Stomach (tissue), 9 donors: Measurements from ENCODE around the gene MED12L. TPM values are rescaled to one million over a fixed set of nuclear protein-coding genes. Genes with fewer than 3 reads are reported as not detected.

Source experiments
- DNase-seq, 2 donors: peaks; one replicate each; pipeline versions ENCODE4 v3.0.0 to v3.0.0-alpha.2; 2013 to 2019
- H3K27ac ChIP-seq, 5 donors: fragments of 200-600 bp in 4 of 5; sonication (generic) in 4 of 5; one replicate each; pipeline ENCODE4 v1.5.1; 2013 to 2019; ENCODE audit warnings: mild to moderate bottlenecking in 1 of 5, moderate library complexity in 1 of 5
- H3K27me3 ChIP-seq, 3 donors: fragments of 200-600 bp; sonication (generic); one replicate each; pipeline ENCODE4 v1.5.1; 2017 to 2019; ENCODE audit warnings: mixed run types in 1 of 3
- H3K36me3 ChIP-seq, 4 donors: fragments of 200-600 bp; sonication (generic); 1 replicate in 3 of 4; 2 replicates in 1 of 4; pipeline ENCODE4 v1.5.1; 2016 to 2019
- H3K4me1 ChIP-seq, 4 donors: fragments of 200-600 bp; sonication (generic); one replicate each; pipeline ENCODE4 v1.5.1; 2016 to 2019
- H3K4me3 ChIP-seq, 4 donors: fragments of 200-600 bp; sonication (generic) in 3 of 4; one replicate each; pipeline ENCODE4 v1.5.1; 2016 to 2019; ENCODE audit warnings: mild to moderate bottlenecking in 1 of 4
- H3K9me3 ChIP-seq, 4 donors: fragments of 200-600 bp; sonication (generic); one replicate each; pipeline ENCODE4 v1.5.1; 2016 to 2019
- EP300 ChIP-seq: sonication (generic); formaldehyde crosslinking; IDR thresholded peaks from one replicate; pipeline ENCODE4 v1.6.1; 2017; ENCODE audit warnings: antibody characterized with exemption
- POLR2A ChIP-seq, 4 donors: fragments of 450-650 bp; IDR thresholded peaks; one replicate each; pipeline ENCODE4 v1.6.1; 2016; ENCODE audit warnings: antibody characterized with exemption in 4 of 4, control low read depth in 2 of 4, mild to moderate bottlenecking in 1 of 4, moderate library complexity in 1 of 4
- POLR2AphosphoS5 ChIP-seq, 3 donors: sonication (generic); formaldehyde crosslinking; IDR thresholded peaks; one replicate each; pipeline ENCODE4 v1.6.1; 2016; ENCODE audit warnings: antibody characterized with exemption in 3 of 3
- WGBS, 5 donors: extraction: QIAGEN DNeasy Blood & Tissue Kit in 3 of 5; methylation state at CpG; one replicate each; pipeline versions ENCODE4 v1.1.5 to v1.1.7; 2013 to 2018; 5-methylcytosine and 5-hydroxymethylcytosine counted together
- intact Hi-C: fragments of 100-400 bp; cut with DNase I; formaldehyde crosslinking; loops from one replicate; pipeline ENCODE4 v1.15.1; 2023; ENCODE audit warnings: low total_unique reads
- polyA plus RNA-seq, 3 donors: library from polyadenylated mRNA; stranded (reverse); fragments of 200-250 nt; gene quantifications; one replicate each; pipeline ENCODE4 v1.2.3, GENCODE V29; 2013
- total RNA-seq, 5 donors: library from RNA; depleted of rRNA; stranded (reverse); fragments of >200 nt; gene quantifications; one replicate each; pipeline versions ENCODE4 v1.1.0 to v1.2.3, GENCODE V29; 2014 to 2016
- TF ChIP-seq, protein P1 (sequence below), 7 experiments: fragments of 450-650 bp in 4 of 7; fragments of 200-600 bp in 3 of 7; sonication (generic) in 3 of 7; IDR thresholded peaks; one replicate each; pipeline ENCODE4 v1.5.1; 2016 to 2019; ENCODE audit warnings: antibody characterized with exemption in 7 of 7, control low read depth in 2 of 7, mild to moderate bottlenecking in 1 of 7
- donor health status: healthy with polysubstance abuse.
- donor health status: Bipolar disorder and iron deficiency.
- donor health status: healthy.

The MED12L gene
- total and polyA plus RNA-seq, 8 donors: 0.06 to 2.9 (median 0.36) TPM; not detected in 2

DNA sequence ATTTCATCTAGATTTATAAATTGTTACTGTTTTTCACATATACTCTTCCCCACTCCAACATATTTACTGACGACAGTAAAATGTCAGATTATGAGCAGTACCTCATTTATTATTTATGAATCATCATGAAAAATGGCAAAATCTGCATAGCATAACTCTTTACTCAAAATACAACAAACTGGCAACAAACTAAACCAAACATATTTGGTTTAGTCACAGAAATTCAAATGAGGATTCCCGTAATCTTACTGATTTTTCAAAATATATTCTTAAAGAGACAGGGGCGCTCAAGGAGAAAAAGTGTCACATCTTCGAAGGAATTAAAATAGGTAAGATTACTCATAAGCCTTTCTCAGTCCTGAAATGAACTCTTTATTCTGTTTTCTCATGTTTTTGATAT is 234.2 kb downstream of the MED12L start:
- no peaks in the 10 kb centered on the region for H3K4me1 ChIP-seq
- no peaks in the 10 kb centered on the region for H3K27me3 ChIP-seq
- WGBS, 5 donors: 81 to 92% (median 88%) methylated on average over 4 of the region's 4 CpGs
- no peak overlapping the region for H3K27ac ChIP-seq
- H3K4me3 ChIP-seq: no peak overlapping the region
- DNase-seq: no peak
- intact Hi-C loops: no loop called here
- TF ChIP-seq, protein P1, sequence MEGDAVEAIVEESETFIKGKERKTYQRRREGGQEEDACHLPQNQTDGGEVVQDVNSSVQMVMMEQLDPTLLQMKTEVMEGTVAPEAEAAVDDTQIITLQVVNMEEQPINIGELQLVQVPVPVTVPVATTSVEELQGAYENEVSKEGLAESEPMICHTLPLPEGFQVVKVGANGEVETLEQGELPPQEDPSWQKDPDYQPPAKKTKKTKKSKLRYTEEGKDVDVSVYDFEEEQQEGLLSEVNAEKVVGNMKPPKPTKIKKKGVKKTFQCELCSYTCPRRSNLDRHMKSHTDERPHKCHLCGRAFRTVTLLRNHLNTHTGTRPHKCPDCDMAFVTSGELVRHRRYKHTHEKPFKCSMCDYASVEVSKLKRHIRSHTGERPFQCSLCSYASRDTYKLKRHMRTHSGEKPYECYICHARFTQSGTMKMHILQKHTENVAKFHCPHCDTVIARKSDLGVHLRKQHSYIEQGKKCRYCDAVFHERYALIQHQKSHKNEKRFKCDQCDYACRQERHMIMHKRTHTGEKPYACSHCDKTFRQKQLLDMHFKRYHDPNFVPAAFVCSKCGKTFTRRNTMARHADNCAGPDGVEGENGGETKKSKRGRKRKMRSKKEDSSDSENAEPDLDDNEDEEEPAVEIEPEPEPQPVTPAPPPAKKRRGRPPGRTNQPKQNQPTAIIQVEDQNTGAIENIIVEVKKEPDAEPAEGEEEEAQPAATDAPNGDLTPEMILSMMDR (IDR thresholded peaks at IDR 0.05): no peak
- TF ChIP-seq EP300: no peak
- no peak for TF ChIP-seq POLR2AphosphoS5 (IDR thresholded peaks at IDR 0.05)
- TF ChIP-seq POLR2A (IDR thresholded peaks at IDR 0.05): no peak
- H3K36me3 ChIP-seq: no peaks in the 10 kb centered on the region
- no peaks in the 10 kb centered on the region for H3K9me3 ChIP-seq

DNA sequence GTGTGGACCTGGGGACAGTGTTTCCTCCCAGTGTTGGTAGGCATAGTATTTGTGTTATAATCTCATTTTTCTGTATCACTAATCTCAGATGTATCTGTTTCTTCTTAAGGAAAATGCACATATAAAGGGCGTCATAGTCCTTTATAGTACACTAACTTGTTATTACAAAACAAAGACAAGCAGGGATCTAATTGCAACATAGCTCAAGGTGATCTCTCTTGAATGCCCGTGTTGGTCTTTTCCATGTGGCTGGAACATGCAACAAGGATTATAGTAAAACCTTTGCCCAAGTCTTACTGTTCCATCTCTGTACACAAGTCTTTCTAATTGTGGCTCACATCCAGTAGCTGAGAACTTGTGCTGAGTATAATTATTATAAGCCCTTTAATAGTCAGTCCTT is 234.7 kb downstream of the MED12L start:
- no peaks in the 10 kb centered on the region for H3K27me3 ChIP-seq
- intact Hi-C loops: no loop called here
- 84 to 91% (median 90%) methylated on average over 2 of the region's 2 CpGs for WGBS, 5 donors
- H3K4me3 ChIP-seq: no peak overlapping the region
- H3K36me3 ChIP-seq: no peaks in the 10 kb centered on the region
- TF ChIP-seq POLR2AphosphoS5 (IDR thresholded peaks at IDR 0.05): no peak
- TF ChIP-seq POLR2A (IDR thresholded peaks at IDR 0.05): no peak
- TF ChIP-seq EP300: no peak
- TF ChIP-seq, protein P1 (IDR thresholded peaks at IDR 0.05): no peak
- DNase-seq: no peak
- H3K9me3 ChIP-seq: no peaks in the 10 kb centered on the region
- no peaks in the 10 kb centered on the region for H3K4me1 ChIP-seq
- no peak overlapping the region for H3K27ac ChIP-seq

DNA sequence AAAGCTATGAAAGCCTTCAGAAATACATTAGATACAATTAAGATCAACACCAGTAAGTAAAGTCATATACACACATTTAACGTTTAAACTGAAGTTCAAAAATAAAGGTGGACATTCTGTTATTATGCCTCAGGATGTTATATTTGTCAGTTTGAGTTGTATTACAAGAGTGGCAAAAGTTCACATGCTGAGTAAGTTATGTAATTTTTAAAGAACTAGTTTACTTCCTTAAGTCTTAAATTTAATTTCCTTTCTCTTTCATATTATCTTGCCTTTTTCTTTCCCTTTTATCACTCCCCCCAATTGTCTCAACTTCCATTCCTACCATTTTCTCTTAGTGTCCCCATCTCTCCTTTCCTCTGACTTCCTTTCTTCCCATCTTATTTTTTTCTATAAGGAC is 236.1 kb downstream of the MED12L start:
- no peak overlapping the region for H3K27ac ChIP-seq
- no peaks in the 10 kb centered on the region for H3K4me1 ChIP-seq
- DNase-seq: no peak
- H3K27me3 ChIP-seq: no peaks in the 10 kb centered on the region
- no peaks in the 10 kb centered on the region for H3K9me3 ChIP-seq
- TF ChIP-seq, protein P1 (IDR thresholded peaks at IDR 0.05): no peak
- TF ChIP-seq POLR2A (IDR thresholded peaks at IDR 0.05): no peak
- TF ChIP-seq EP300: no peak
- TF ChIP-seq POLR2AphosphoS5 (IDR thresholded peaks at IDR 0.05): no peak
- H3K36me3 ChIP-seq: no peaks in the 10 kb centered on the region
- intact Hi-C loops: no loop called here
- WGBS, 5 donors: 51 to 62% (median 55%) methylated on average over 1 of the region's 1 CpG
- H3K4me3 ChIP-seq: no peak overlapping the region

DNA sequence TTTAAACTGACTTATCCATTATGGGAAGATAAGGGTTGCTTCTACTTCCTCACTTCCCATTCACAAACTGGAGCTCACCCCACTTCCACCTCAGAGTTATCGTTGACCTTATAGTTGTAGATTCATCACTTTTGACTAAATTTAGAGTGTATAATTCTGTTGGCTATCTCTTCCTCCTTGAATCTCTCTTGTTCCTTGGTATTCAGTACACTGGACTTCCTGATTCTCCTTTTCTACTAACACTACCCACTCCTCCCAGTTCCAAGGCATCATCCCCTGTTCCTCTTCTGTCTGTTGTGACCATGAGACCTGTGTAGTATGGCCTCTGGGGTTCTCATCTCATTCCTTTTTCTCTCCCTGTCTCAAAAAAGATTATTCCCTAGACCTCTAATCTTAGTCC is 237.0 kb downstream of the MED12L start:
- WGBS, 5 donors: 88 to 100% (median 94%) methylated on average over 1 of the region's 1 CpG
- DNase-seq: no peak
- Histone ChIP-seq H3K4me1 (no peaks in the 10 kb centered on the region), H3K27ac (no peak overlapping the region), H3K27me3 (no peaks in the 10 kb centered on the region), H3K9me3 (no peaks in the 10 kb centered on the region), H3K36me3 (no peaks in the 10 kb centered on the region), H3K4me3 (no peak overlapping the region)
- TF ChIP-seq EP300 (no peak), POLR2AphosphoS5 (IDR thresholded peaks at IDR 0.05) (no peak), POLR2A (IDR thresholded peaks at IDR 0.05) (no peak)
- TF ChIP-seq, protein P1 (IDR thresholded peaks at IDR 0.05): no peak
- intact Hi-C loops: no loop called here
